Right lobe of liver (tissue), 6 donors: ENCODE results near the gene EMC9. TPM values are rescaled to one million over a fixed set of nuclear protein-coding genes. Genes with fewer than 3 reads are reported as not detected.

Experiments
- ATAC-seq, 4 donors: fragments of 200-7000 bp; cut with Tn5 transposase; one replicate each; pipeline ENCODE4 v1.9.1; 2020; ENCODE audit warnings: mild to moderate bottlenecking in 4 of 4, moderate library complexity in 4 of 4
- DNase-seq, 3 donors: peaks; one replicate each; pipeline ENCODE4 v3.0.0-alpha.2; 2020
- H3K27ac ChIP-seq, 3 donors: fragments of 200-600 bp; one replicate each; pipeline ENCODE4 v1.8.0; 2022
- H3K27me3 ChIP-seq, 2 donors: fragments of 200-600 bp; one replicate each; pipeline ENCODE4 v1.8.0; 2022
- H3K36me3 ChIP-seq, 4 donors: fragments of 200-600 bp; sonication (generic) in 1 of 4; one replicate each; pipeline versions ENCODE4 v1.5.1 to v1.8.0; 2017 to 2022; ENCODE audit warnings: control low read depth in 1 of 4
- H3K4me1 ChIP-seq, 4 donors: fragments of 200-600 bp; sonication (generic) in 1 of 4; one replicate each; pipeline versions ENCODE4 v1.5.1 to v1.8.0; 2017 to 2022; ENCODE audit warnings: control low read depth in 1 of 4
- H3K4me3 ChIP-seq, 3 donors: fragments of 200-600 bp; one replicate each; pipeline ENCODE4 v1.8.0; 2022
- H3K9me3 ChIP-seq, 4 donors: fragments of 200-600 bp; sonication (generic) in 1 of 4; one replicate each; pipeline versions ENCODE4 v1.5.1 to v1.8.0; 2017 to 2022; ENCODE audit warnings: control low read depth in 1 of 4
- POLR2A ChIP-seq: fragments of 450-650 bp; IDR thresholded peaks from one replicate; pipeline ENCODE4 v1.6.1; 2017; ENCODE audit warnings: antibody characterized with exemption, mild to moderate bottlenecking
- WGBS: methylation state at CpG from one replicate; pipeline ENCODE4 v1.1.6; 2018; ENCODE audit warnings: low coverage, low lambda C conversion rate; ENCODE audit not compliant: insufficient coverage; ENCODE audit errors: missing lambda C conversion rate; 5-methylcytosine and 5-hydroxymethylcytosine counted together
- intact Hi-C, 2 donors: fragments of 100-400 bp; cut with DNase I; formaldehyde crosslinking; loops; one replicate each; pipeline versions ENCODE4 v1.11.2 to v1.14.1; 2022
- total RNA-seq, 6 experiments: library from RNA; depleted of rRNA in 2 of 6; stranded (reverse); fragments of >200 nt in 2 of 6; fragmentation: NEBNext Ultra II Directional in 3 of 6; extraction: Animal tissue kit (Norgen Biotek cat#: 25700) in 3 of 6; gene quantifications; one replicate each; pipeline versions ENCODE4 v1.1.0 to v1.2.4, GENCODE V29; 2016 to 2023
- TF ChIP-seq, protein P1 (sequence below), 4 donors: fragments of 200-600 bp in 3 of 4; fragments of 450-650 bp in 1 of 4; IDR thresholded peaks; one replicate each; pipeline versions ENCODE4 v1.5.1 to v1.8.0; 2016 to 2022; ENCODE audit warnings: antibody characterized with exemption in 4 of 4, mild to moderate bottlenecking in 2 of 4
- donor health status: DM: no; HTN: yes; CAD: no.
- donor health status: DM: no; HTN: no; CAD: no.
- donor health status: DM: no; HTN: no; CAD: no.
- donor health status: DM: no; HTN: yes; CAD: no.
- donor health status: DM: no; HTN: yes; CAD: no.

The EMC9 gene
- total RNA-seq, 6 experiments from 2014 or later, result 10.2 to 21.4 (median 11.9) TPM

DNA sequence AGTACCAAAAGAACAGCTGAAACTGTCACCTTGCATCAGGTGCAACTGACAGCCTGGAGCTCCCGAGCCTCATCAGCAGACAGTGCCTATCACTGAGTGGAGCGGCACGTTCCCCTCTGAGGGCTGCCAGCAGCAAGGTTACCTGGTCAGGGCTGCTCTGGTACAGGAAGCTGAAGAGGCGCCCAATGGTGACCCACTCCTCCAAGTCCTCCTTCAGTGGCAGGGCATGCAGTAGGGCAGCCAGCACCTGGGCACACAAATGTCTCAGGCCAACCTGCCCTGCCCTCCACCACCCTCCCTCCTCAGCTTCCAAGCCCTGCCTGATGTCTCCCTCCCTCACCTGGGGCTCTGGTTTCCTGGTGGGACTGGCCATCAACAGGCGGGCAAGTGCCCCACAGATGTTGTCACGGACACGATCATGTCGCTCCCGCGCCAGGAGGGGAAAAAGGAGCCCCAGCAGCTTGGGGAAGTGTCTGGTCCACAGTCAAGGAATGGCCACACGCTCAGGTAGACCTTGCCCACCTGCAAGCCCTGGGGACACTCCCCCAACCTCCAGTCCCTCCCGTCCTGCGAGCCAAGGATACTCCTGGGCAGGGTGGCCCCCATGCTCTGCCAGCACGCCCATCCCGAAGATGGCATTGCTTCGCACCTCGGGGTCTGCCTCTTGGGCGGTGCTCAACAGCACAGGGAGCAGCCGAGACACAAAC, 40.1 kb upstream of the EMC9 start:
- peak in 1 of 3 donors; percentile 52 for DNase-seq
- Histone ChIP-seq H3K27me3 (no peaks in the 10 kb centered on the region), H3K9me3 (no peaks in the 10 kb centered on the region), H3K4me1 (peaks cover 0 to 23% (median 11%) of the 10 kb centered on the region in 4 donors), H3K36me3 (peaks cover 0 to 47% (median 18%) of the 10 kb centered on the region in 4 donors), H3K4me3 (no peak overlapping the region), H3K27ac (no peak overlapping the region)
- WGBS, result 100% methylated on average over 1 of the region's 19 CpGs
- intact Hi-C loops, result no loop called here
- no peak for TF ChIP-seq POLR2A
- TF ChIP-seq, protein P1, sequence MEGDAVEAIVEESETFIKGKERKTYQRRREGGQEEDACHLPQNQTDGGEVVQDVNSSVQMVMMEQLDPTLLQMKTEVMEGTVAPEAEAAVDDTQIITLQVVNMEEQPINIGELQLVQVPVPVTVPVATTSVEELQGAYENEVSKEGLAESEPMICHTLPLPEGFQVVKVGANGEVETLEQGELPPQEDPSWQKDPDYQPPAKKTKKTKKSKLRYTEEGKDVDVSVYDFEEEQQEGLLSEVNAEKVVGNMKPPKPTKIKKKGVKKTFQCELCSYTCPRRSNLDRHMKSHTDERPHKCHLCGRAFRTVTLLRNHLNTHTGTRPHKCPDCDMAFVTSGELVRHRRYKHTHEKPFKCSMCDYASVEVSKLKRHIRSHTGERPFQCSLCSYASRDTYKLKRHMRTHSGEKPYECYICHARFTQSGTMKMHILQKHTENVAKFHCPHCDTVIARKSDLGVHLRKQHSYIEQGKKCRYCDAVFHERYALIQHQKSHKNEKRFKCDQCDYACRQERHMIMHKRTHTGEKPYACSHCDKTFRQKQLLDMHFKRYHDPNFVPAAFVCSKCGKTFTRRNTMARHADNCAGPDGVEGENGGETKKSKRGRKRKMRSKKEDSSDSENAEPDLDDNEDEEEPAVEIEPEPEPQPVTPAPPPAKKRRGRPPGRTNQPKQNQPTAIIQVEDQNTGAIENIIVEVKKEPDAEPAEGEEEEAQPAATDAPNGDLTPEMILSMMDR (IDR thresholded peaks at IDR 0.05), result no peak
- ATAC-seq, result no peak

DNA sequence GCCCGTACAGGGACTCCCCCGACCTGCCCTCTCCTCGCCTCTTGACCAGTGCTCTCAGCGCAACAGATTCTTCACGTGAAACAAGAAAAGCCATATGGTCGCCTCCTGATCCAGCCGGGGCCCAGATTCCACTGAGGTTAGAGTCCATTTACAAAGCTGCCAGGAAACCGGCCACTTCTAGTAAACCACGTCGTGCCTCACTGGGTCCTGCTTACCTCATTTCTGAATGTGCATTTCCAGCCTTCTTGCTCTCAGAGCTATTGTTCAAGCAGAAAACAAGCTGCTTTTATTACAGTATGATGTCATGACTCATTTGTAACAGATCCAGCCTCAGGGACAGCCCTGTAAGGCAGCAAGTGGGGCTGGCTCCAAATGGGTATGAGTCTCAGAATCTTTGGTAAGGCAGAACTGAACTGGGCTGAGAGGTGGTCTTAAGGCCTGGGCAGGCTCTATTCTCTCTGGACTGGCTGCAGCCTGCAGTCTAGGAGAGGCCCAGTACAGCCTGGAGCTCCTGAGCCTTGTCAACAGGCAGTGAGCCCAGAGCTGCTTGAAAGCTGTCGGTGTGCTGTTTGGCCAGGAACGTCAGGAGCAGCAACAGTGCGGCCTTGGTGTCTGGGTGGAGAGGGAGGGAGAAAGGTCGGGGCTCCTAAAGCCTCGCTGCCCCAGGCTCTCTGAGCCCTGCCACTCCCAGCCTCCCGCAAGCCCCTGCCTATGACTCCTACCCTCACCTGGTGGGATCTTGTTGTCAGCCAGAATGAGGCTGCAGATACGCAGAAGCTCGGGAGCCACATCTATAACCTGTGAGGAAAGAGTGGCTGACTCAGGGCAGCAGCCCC, 38.8 kb upstream of the EMC9 start:
- peak; percentile 75 to 87 (median 78) for ATAC-seq
- intact Hi-C loops, result no loop called here
- Histone ChIP-seq H3K36me3 (peaks cover 0 to 34% (median 15%) of the 10 kb centered on the region in 4 donors), H3K27ac (peak overlapping the region; percentile 54 to 86 (median 80)), H3K4me3 (no peak overlapping the region), H3K4me1 (peaks cover 0 to 23% (median 11%) of the 10 kb centered on the region in 4 donors), H3K9me3 (no peaks in the 10 kb centered on the region), H3K27me3 (no peaks in the 10 kb centered on the region)
- WGBS, result 18% methylated on average over 4 of the region's 18 CpGs
- peak; percentile 49 to 83 (median 79) for DNase-seq
- TF ChIP-seq, protein P1 (IDR thresholded peaks at IDR 0.05), result no peak
- peak; percentile 16 for TF ChIP-seq POLR2A

DNA sequence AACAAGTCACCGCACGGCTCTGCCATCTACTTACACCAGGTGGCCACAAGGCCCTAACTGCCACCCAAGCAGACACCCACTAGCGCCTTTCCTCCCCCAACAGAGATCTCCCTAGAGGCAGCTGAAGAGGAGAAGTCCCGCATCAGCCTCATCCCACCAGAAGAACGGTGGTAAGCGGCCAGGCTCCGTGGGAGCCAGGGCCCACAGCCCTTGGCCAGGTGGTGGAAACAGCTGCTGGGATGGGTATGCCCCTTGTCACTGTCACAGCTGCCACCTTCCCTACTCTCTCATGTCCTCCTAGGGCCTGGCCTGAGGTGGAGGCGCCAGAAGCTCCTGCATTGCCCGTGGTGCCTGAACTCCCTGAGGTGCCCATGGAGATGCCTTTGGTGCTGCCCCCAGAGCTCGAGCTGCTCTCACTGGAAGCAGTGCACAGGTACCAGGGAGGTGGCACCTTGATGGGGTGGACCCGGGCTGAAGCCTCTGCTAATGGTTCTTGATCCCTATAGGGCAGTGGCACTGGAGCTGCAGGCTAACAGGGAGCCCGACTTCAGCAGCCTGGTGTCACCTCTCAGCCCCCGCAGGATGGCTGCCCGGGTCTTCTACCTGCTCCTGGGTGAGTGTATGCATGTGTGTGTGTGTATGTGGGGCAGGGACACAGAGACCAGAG, 38.0 kb upstream of the EMC9 start:
- ATAC-seq (peak in 2 of 4 donors; percentile 2 to 4), DNase-seq (no peak)
- intact Hi-C loops, result no loop called here
- TF ChIP-seq, protein P1 (IDR thresholded peaks at IDR 0.05), result no peak
- TF ChIP-seq POLR2A, result no peak
- 93% methylated on average over 3 of the region's 14 CpGs for WGBS
- H3K9me3 ChIP-seq, result no peaks in the 10 kb centered on the region
- no peak overlapping the region for H3K4me3 ChIP-seq
- H3K27ac ChIP-seq, result peak overlapping the region in 2 of 3 donors; percentile 80 to 86
- peaks cover 0 to 30% (median 11%) of the 10 kb centered on the region in 4 donors for H3K36me3 ChIP-seq
- peaks cover 0 to 23% (median 11%) of the 10 kb centered on the region in 4 donors for H3K4me1 ChIP-seq
- H3K27me3 ChIP-seq, result no peaks in the 10 kb centered on the region

DNA sequence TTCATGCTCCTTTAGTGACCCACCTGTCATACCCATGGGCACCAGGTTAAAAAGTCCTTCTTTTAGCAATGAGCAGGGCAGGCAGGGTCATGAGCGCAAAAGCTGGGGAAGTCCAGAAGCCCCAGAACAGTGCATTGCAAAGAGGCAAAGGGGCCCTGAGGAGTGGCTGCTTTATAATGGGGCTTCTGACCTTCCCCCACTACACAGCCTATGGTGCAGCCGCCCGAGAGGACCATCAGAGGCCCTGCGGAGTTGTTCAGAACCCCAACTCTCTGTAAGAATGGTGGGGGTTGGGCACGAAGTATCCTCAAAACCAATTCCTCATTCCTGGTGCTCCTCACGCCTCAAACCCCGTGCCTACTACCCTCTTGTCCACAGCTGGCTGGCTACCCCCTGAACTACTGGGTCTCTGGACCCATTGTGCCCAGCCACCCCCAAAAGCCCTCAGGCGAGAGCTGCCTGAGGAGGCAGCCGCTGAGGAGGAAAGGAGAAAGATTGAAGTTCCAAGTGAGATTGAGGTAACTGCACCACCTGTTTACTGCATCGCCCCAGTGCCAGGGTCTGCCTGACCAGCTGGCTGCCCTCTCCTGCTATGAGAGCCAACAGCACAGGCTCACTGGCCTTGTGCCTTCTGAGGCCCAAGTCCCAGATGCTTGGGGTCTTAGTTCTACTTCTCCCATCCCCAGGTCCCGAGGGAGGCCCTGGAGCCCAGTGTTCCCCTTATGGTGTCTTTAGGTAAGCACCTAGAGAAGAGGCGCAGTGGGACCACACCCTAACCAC, 37.2 kb upstream of the EMC9 start:
- ATAC-seq (peak in 2 of 4 donors; percentile 26 to 49), DNase-seq (peak in 1 of 3 donors; percentile 68)
- TF ChIP-seq, protein P1 (IDR thresholded peaks at IDR 0.05), result no peak
- TF ChIP-seq POLR2A, result no peak
- Histone ChIP-seq H3K9me3 (no peaks in the 10 kb centered on the region), H3K36me3 (peaks cover 0 to 23% (median 9%) of the 10 kb centered on the region in 4 donors), H3K4me1 (peaks cover 0 to 23% (median 11%) of the 10 kb centered on the region in 4 donors), H3K4me3 (no peak overlapping the region), H3K27ac (peak overlapping the region in 2 of 3 donors; percentile 80 to 86), H3K27me3 (no peaks in the 10 kb centered on the region)
- intact Hi-C loops, result no loop called here
- WGBS, result 84% methylated on average over 4 of the region's 12 CpGs
